GM12878 (cell line): ENCODE measurements around the gene CCDC78. TPM values are rescaled to one million over a fixed set of nuclear protein-coding genes. Genes with fewer than 3 reads are reported as not detected.

Experiments
- EGR1 ChIP-seq, 2 experiments: IDR thresholded peaks; 1 replicate in 1 of 2; 2 replicates in 1 of 2; pipeline ENCODE4 v1.6.1; 2011 to 2012; ENCODE audit warnings: low read depth in 2 of 2, low read length in 2 of 2, borderline replicate concordance in 1 of 2, mild to moderate bottlenecking in 1 of 2, moderate library complexity in 1 of 2
- GATAD2B ChIP-seq: fragments of 450-650 bp; conservative IDR thresholded peaks from 2 replicates; pipeline ENCODE4 v1.6.1; 2017; ENCODE audit warnings: low read depth, mild to moderate bottlenecking, moderate library complexity
- HDAC6 ChIP-seq: fragments of 200-600 bp; sonication (generic); IDR thresholded peaks from one replicate; pipeline ENCODE4 v1.8.0; 2017; ENCODE audit warnings: antibody characterized with exemption; ENCODE audit not compliant: unreplicated experiment
- KLF5 ChIP-seq: fragments of 450-650 bp; IDR thresholded peaks from 2 replicates; pipeline ENCODE4 v1.6.1; 2014; ENCODE audit warnings: mild to moderate bottlenecking; ENCODE audit not compliant: partially characterized antibody
- TARDBP ChIP-seq: IDR thresholded peaks from 2 replicates; pipeline ENCODE4 v1.6.1; 2016; ENCODE audit warnings: borderline replicate concordance
- YBX1 ChIP-seq: fragments of 450-650 bp; IDR thresholded peaks from 2 replicates; pipeline ENCODE4 v1.6.1; 2016; ENCODE audit warnings: antibody characterized with exemption
- polyA plus RNA-seq, 11 experiments: library from polyadenylated mRNA; depleted of rRNA in 4 of 11; unstranded in 6 of 11; stranded (reverse) in 5 of 11; fragments of >200 nt; fragmentation: Nextera tagmentation in 4 of 11; fragmentation: Illumina TruSeq in 1 of 11; extraction: Ambion mirVana in 4 of 11; extraction: Trizol in 1 of 11; gene quantifications; 1 replicate in 1 of 11; 2 replicates in 10 of 11; pipeline versions ENCODE4 v1.2.1 to v1.2.3, GENCODE V29; 2011 to 2016; ENCODE audit warnings: inconsistent platforms in 2 of 11, missing spikeins in 2 of 11, low read depth in 1 of 11
- total RNA-seq, 4 experiments: library from RNA; depleted of rRNA in 3 of 4; stranded (reverse); fragments of >200 nt in 3 of 4; fragmentation: Illumina TruSeq in 1 of 4; extraction: Trizol in 1 of 4; gene quantifications; 2 replicates each; pipeline versions ENCODE4 v1.2.1 to v1.2.3, GENCODE V29; 2013 to 2021
- TF ChIP-seq, protein P1 (sequence below): fragments of 450-650 bp; formaldehyde crosslinking; IDR thresholded peaks from 2 replicates; pipeline ENCODE4 v1.4.0; 2022; ENCODE audit warnings: mild to moderate bottlenecking, moderate library complexity
- TF ChIP-seq, protein P2 (sequence below): fragments of 450-650 bp; IDR thresholded peaks from 2 replicates; pipeline ENCODE4 v1.6.1; 2017; ENCODE audit warnings: low read depth, mild to moderate bottlenecking, moderate library complexity

The CCDC78 gene
- total and polyA plus RNA-seq, 10 of the 15 experiments (the other 5 are each of a cell fraction or from before 2014, with no cell fraction given): 0.10 to 26.2 (median 5.4) TPM

DNA sequence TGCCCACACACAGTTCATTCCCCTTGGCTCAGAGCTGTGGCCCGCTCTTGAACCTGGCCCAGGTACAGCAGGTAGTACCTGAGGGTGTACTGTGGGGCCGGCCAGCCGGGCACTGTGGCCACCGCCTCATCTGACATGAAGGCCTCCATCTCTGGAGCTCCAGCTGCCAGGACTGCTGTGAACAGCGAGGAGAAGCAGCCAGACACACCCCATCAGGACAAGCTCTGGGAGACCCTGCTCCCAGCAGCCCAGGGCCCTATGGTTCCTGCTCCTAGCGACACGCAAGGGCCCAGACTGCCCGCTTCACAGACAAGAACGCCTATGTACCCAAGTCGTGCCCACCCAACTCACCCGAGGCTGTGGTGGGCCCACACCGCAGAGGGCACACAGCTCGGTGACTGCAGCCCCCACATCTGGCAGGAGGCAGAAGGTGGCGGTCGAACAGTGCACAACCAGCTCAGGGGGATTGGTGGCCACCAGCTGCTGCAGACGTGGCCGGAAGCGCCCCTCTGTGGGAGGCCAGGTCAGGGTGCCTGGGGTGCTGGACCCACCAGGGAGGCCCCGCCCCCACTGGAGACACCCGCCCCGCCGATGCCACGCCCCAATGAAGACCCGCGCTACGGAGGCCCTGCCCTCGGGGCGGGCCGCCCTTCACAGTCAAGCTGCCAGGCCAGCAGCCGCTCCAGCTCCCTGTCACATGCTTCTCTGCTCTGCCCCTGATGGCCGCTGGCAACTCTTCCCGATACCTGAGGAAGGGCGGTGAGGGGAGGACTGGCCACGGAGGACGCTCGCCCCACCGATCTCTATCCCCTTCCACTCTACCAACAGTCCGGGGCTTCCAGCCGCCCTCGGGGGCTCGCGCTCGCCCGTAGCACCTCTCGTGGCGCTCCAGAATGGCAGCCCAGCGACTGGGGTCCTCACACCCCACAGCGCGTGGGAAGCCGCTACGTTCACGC lies 47.1 kb downstream of the CCDC78 start (continued):
- TF ChIP-seq, protein P1, sequence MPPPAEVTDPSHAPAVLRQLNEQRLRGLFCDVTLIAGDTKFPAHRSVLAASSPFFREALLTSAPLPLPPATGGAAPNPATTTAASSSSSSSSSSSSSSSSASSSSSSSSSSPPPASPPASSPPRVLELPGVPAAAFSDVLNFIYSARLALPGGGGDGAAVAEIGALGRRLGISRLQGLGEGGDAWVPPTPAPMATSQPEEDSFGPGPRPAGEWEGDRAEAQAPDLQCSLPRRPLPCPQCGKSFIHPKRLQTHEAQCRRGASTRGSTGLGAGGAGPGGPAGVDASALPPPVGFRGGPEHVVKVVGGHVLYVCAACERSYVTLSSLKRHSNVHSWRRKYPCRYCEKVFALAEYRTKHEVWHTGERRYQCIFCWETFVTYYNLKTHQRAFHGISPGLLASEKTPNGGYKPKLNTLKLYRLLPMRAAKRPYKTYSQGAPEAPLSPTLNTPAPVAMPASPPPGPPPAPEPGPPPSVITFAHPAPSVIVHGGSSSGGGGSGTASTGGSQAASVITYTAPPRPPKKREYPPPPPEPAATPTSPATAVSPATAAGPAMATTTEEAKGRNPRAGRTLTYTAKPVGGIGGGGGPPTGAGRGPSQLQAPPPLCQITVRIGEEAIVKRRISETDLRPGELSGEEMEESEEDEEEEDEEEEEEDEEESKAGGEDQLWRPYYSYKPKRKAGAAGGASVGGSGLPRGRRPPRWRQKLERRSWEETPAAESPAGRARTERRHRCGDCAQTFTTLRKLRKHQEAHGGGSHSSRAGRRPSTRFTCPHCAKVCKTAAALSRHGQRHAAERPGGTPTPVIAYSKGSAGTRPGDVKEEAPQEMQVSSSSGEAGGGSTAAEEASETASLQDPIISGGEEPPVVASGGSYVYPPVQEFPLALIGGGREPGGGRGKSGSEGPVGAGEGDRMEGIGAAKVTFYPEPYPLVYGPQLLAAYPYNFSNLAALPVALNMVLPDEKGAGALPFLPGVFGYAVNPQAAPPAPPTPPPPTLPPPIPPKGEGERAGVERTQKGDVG (CRISPR knock-in tag): no peak
- TF ChIP-seq EGR1 (IDR thresholded peaks at IDR 0.05; ENCODE audit: borderline replicate concordance in 1 of 2, low read depth in 2 of 2, low read length in 2 of 2) (no peak), TARDBP (no peak), KLF5 (no peak), GATAD2B (peak; percentile 12; the same call in 1 of the 2 replicates), HDAC6 (no peak), YBX1 (no peak)
- TF ChIP-seq, protein P2, sequence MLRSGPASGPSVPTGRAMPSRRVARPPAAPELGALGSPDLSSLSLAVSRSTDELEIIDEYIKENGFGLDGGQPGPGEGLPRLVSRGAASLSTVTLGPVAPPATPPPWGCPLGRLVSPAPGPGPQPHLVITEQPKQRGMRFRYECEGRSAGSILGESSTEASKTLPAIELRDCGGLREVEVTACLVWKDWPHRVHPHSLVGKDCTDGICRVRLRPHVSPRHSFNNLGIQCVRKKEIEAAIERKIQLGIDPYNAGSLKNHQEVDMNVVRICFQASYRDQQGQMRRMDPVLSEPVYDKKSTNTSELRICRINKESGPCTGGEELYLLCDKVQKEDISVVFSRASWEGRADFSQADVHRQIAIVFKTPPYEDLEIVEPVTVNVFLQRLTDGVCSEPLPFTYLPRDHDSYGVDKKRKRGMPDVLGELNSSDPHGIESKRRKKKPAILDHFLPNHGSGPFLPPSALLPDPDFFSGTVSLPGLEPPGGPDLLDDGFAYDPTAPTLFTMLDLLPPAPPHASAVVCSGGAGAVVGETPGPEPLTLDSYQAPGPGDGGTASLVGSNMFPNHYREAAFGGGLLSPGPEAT: no peak
